HepG2 (cell line): ENCODE results near the gene CIAPIN1. TPM values are rescaled to one million over a fixed set of nuclear protein-coding genes. Genes with fewer than 3 reads are reported as not detected.

Source experiments
- ASH2L ChIP-seq: fragments of 300-600, 200-600 bp; sonication (generic); IDR thresholded peaks from 2 replicates; pipeline ENCODE4 v1.7.0; 2017; ENCODE audit warnings: low read depth, mild to moderate bottlenecking, moderate library complexity, mixed read lengths, low read length; ENCODE audit not compliant: insufficient read length
- DMAP1 ChIP-seq: IDR thresholded peaks from 2 replicates; pipeline ENCODE4 v1.6.1; 2016
- HDAC1 ChIP-seq: sonication (generic); formaldehyde crosslinking; IDR thresholded peaks from 2 replicates; pipeline ENCODE4 v1.5.1; 2020; ENCODE audit warnings: mild to moderate bottlenecking, missing genetic modification reagents
- KLF9 ChIP-seq: IDR thresholded peaks from 2 replicates; pipeline ENCODE4 v1.6.1; 2016; ENCODE audit warnings: low read depth
- NFIC ChIP-seq: IDR thresholded peaks from 2 replicates; pipeline ENCODE4 v1.6.1; 2012; ENCODE audit warnings: mild to moderate bottlenecking, low read length, inconsistent platforms
- NR2C2 ChIP-seq: sonication (generic); formaldehyde crosslinking; IDR thresholded peaks from 2 replicates; pipeline ENCODE4 v1.4.0; 2020; ENCODE audit warnings: missing genetic modification reagents, mild to moderate bottlenecking, moderate library complexity, borderline replicate concordance
- POLR2A ChIP-seq, 2 experiments: IDR thresholded peaks; 2 replicates each; pipeline ENCODE4 v1.6.1; 2011; ENCODE audit warnings: low read depth in 2 of 2, low read length in 2 of 2, mild to moderate bottlenecking in 1 of 2, moderate library complexity in 1 of 2; ENCODE audit not compliant: insufficient read depth in 1 of 2
- POLR2AphosphoS5 ChIP-seq: IDR thresholded peaks from 2 replicates; pipeline ENCODE4 v1.6.1; 2012; ENCODE audit warnings: low read depth, low read length
- SALL1 ChIP-seq: sonication (generic); formaldehyde crosslinking; IDR thresholded peaks from 2 replicates; pipeline ENCODE4 v1.8.0; 2022; ENCODE audit warnings: mild to moderate bottlenecking, missing genetic modification reagents
- SATB2 ChIP-seq: sonication (generic); formaldehyde crosslinking; IDR thresholded peaks from 2 replicates; pipeline ENCODE4 v1.5.0; 2020; ENCODE audit warnings: missing genetic modification reagents
- SOX13 ChIP-seq, 3 experiments: fragments of 450-650 bp in 1 of 3; sonication (generic) in 1 of 3; formaldehyde crosslinking in 1 of 3; IDR thresholded peaks in 2 of 3; conservative IDR thresholded peaks in 1 of 3; 2 replicates each; pipeline versions ENCODE4 v1.5.0 to v1.6.1; 2016 to 2020; ENCODE audit warnings: antibody characterized with exemption in 1 of 3, mild to moderate bottlenecking in 1 of 3, missing compliant biosample characterization in 1 of 3, missing genetic modification reagents in 1 of 3, moderate library complexity in 1 of 3
- ZNF12 ChIP-seq: sonication (generic); formaldehyde crosslinking; IDR thresholded peaks from 2 replicates; pipeline ENCODE4 v1.5.0; 2020; ENCODE audit warnings: missing genetic modification reagents
- ZNF354B ChIP-seq: sonication (generic); formaldehyde crosslinking; IDR thresholded peaks from 2 replicates; pipeline ENCODE4 v1.8.0; 2022; ENCODE audit warnings: mild to moderate bottlenecking, missing genetic modification reagents
- ZNF430 ChIP-seq: sonication (generic); formaldehyde crosslinking; IDR thresholded peaks from 2 replicates; pipeline ENCODE4 v1.9.0; 2021; ENCODE audit warnings: mild to moderate bottlenecking, missing genetic modification reagents
- ZNF616 ChIP-seq: sonication (generic); formaldehyde crosslinking; IDR thresholded peaks from 2 replicates; pipeline ENCODE4 v1.5.0; 2020; ENCODE audit warnings: low read depth, mild to moderate bottlenecking, missing genetic modification reagents
- ZNF652 ChIP-seq: IDR thresholded peaks from 2 replicates; pipeline ENCODE4 v1.6.1; 2016; ENCODE audit warnings: low read depth, borderline replicate concordance
- ZNF672 ChIP-seq: sonication (generic); formaldehyde crosslinking; IDR thresholded peaks from 2 replicates; pipeline ENCODE4 v1.8.1; 2022; ENCODE audit warnings: missing genetic modification reagents
- ZNF766 ChIP-seq: sonication (generic); formaldehyde crosslinking; IDR thresholded peaks from 2 replicates; pipeline ENCODE4 v1.5.0; 2020; ENCODE audit warnings: missing genetic modification reagents, borderline replicate concordance
- ZZZ3 ChIP-seq: sonication (generic); formaldehyde crosslinking; IDR thresholded peaks from 2 replicates; pipeline ENCODE4 v1.4.0; 2020; ENCODE audit warnings: missing genetic modification reagents, mild to moderate bottlenecking, borderline replicate concordance
- polyA plus RNA-seq, 8 experiments: library from polyadenylated mRNA; depleted of rRNA in 3 of 8; stranded (reverse) in 7 of 8; unstranded in 1 of 8; fragments of >200 nt; fragmentation: Illumina TruSeq in 4 of 8; extraction: Trizol in 4 of 8; gene quantifications; 2 replicates each; pipeline versions ENCODE4 v1.2.1 to v1.2.3, GENCODE V29; 2011 to 2016; ENCODE audit warnings: low read depth in 4 of 8, missing spikeins in 1 of 8, mixed read lengths in 1 of 8; ENCODE audit not compliant: insufficient read depth in 1 of 8
- total RNA-seq, 5 experiments: library from RNA; depleted of rRNA; stranded (reverse); fragments of >200 nt; fragmentation: Illumina TruSeq; extraction: Trizol; gene quantifications; 2 replicates each; pipeline ENCODE4 v1.2.3, GENCODE V29; 2016; ENCODE audit warnings: low read depth in 1 of 5
- TF ChIP-seq, protein P1 (sequence below): sonication (generic); formaldehyde crosslinking; IDR thresholded peaks from 2 replicates; pipeline ENCODE4 v1.4.0; 2020; ENCODE audit warnings: missing genetic modification reagents
- TF ChIP-seq, protein P2 (sequence below): sonication (generic); formaldehyde crosslinking; IDR thresholded peaks from 2 replicates; pipeline ENCODE4 v1.8.0; 2022; ENCODE audit warnings: mild to moderate bottlenecking, missing genetic modification reagents, moderate library complexity
- TF ChIP-seq, protein P3 (sequence below): sonication (generic); formaldehyde crosslinking; IDR thresholded peaks from 2 replicates; pipeline ENCODE4 v1.8.1; 2022; ENCODE audit warnings: mild to moderate bottlenecking, missing genetic modification reagents
- TF ChIP-seq, protein P4 (sequence below): sonication (generic); formaldehyde crosslinking; IDR thresholded peaks from 2 replicates; pipeline ENCODE4 v1.4.0; 2020; ENCODE audit warnings: missing genetic modification reagents, mild to moderate bottlenecking, borderline replicate concordance
- TF ChIP-seq, protein P5 (sequence below): sonication (generic); formaldehyde crosslinking; conservative IDR thresholded peaks from 2 replicates; pipeline ENCODE4 v1.4.0; 2020; ENCODE audit warnings: missing genetic modification reagents

CIAPIN1 gene
- total and polyA plus RNA-seq, 2 of the 13 experiments (the other 11 are each of a cell fraction or from before 2014, with no cell fraction given), result 69.3 to 89.7 TPM

DNA sequence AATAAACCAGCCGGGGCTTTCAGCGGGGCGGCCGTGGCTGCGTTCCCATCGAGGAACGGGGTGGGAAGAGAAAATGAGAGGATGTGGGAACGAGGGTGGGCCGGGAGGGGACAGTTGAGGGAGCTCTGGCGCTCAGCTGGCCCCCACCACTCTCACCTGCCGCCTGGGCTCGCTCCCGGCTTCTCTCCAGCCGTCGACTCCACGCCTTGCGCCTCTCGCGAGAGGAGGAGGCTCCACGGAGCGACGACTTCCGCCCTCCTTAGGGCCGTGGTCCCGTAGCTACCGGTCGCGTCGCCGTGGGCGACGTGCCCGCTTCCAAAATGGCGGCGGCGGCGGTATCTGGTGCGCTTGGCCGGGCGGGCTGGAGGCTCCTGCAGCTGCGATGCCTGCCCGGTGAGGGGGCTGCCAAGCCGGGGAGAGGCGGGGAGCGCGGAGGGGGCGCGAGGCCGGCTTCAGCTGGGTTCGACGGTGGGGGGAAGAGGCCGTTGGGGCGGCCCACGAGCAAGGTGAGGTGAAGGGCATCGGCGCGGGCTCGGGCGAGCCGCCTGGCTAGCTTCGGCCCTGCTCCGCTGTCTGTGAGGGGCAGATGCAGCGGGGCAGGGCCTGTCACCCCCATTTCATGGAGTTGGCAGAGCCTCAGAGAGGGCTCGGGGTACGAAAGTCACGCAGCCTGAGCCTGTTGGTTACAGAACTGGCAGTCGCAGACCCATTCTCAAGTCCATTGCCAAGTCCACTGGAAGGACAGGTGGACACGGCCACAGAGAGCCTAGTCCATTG, at the start of gene CIAPIN1, which contains the start of gene COQ9 (continued):
- TF ChIP-seq, protein P1, sequence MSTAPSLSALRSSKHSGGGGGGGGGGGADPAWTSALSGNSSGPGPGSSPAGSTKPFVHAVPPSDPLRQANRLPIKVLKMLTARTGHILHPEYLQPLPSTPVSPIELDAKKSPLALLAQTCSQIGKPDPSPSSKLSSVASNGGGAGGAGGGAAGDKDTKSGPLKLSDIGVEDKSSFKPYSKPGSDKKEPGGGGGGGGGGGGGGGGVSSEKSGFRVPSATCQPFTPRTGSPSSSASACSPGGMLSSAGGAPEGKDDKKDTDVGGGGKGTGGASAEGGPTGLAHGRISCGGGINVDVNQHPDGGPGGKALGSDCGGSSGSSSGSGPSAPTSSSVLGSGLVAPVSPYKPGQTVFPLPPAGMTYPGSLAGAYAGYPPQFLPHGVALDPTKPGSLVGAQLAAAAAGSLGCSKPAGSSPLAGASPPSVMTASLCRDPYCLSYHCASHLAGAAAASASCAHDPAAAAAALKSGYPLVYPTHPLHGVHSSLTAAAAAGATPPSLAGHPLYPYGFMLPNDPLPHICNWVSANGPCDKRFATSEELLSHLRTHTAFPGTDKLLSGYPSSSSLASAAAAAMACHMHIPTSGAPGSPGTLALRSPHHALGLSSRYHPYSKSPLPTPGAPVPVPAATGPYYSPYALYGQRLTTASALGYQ (CRISPR knock-in tag), result peak; percentile 56; the same call in 1 of the 2 replicates
- TF ChIP-seq, protein P2, sequence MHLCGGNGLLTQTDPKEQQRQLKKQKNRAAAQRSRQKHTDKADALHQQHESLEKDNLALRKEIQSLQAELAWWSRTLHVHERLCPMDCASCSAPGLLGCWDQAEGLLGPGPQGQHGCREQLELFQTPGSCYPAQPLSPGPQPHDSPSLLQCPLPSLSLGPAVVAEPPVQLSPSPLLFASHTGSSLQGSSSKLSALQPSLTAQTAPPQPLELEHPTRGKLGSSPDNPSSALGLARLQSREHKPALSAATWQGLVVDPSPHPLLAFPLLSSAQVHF (CRISPR knock-in tag), result peak; percentile 90; the same call in 1 of the 2 replicates
- TF ChIP-seq, protein P3, sequence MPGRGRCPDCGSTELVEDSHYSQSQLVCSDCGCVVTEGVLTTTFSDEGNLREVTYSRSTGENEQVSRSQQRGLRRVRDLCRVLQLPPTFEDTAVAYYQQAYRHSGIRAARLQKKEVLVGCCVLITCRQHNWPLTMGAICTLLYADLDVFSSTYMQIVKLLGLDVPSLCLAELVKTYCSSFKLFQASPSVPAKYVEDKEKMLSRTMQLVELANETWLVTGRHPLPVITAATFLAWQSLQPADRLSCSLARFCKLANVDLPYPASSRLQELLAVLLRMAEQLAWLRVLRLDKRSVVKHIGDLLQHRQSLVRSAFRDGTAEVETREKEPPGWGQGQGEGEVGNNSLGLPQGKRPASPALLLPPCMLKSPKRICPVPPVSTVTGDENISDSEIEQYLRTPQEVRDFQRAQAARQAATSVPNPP (CRISPR knock-in tag), result 0 out of 2 replicates have a peak, but pooled peaks have one; percentile 50
- peak; percentile 91 for TF ChIP-seq NR2C2 (CRISPR knock-in tag)
- TF ChIP-seq ZZZ3 (CRISPR knock-in tag), result peak; percentile 96
- 0 out of 2 replicates have a peak, but pooled peaks have one; percentile 52 for TF ChIP-seq KLF9 (CRISPR knock-in tag)
- peak; percentile 89 for TF ChIP-seq SALL1 (CRISPR knock-in tag)
- TF ChIP-seq ZNF354B (CRISPR knock-in tag), result 0 out of 2 replicates have a peak, but pooled peaks have one; percentile 4
- TF ChIP-seq ZNF430 (CRISPR knock-in tag), result peak; percentile 100
- TF ChIP-seq ZNF766, result peak; percentile 79
- no peak for TF ChIP-seq ZNF672 (CRISPR knock-in tag)
- TF ChIP-seq DMAP1 (CRISPR knock-in tag), result peak; percentile 97
- TF ChIP-seq POLR2AphosphoS5, result peak; percentile 91
- TF ChIP-seq HDAC1, result peak; percentile 99
- peak; percentile 90 to 92; a peak in 3 of 4 replicates for TF ChIP-seq POLR2A (IDR thresholded peaks at IDR 0.05; ENCODE audit: insufficient read depth in 1 of 2, low read depth in 2 of 2, low read length in 2 of 2)
- peak; percentile 55; the same call in 1 of the 2 replicates for TF ChIP-seq ZNF12 (CRISPR knock-in tag)
- TF ChIP-seq SATB2, result no peak
- no peak for TF ChIP-seq NFIC
- TF ChIP-seq, protein P4, sequence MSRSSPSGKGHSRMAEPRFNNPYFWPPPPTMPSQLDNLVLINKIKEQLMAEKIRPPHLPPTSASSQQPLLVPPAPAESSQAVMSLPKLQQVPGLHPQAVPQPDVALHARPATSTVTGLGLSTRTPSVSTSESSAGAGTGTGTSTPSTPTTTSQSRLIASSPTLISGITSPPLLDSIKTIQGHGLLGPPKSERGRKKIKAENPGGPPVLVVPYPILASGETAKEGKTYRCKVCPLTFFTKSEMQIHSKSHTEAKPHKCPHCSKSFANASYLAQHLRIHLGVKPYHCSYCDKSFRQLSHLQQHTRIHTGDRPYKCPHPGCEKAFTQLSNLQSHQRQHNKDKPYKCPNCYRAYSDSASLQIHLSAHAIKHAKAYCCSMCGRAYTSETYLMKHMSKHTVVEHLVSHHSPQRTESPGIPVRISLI, result peak; percentile 45; the same call in 1 of the 2 replicates
- TF ChIP-seq, protein P5, sequence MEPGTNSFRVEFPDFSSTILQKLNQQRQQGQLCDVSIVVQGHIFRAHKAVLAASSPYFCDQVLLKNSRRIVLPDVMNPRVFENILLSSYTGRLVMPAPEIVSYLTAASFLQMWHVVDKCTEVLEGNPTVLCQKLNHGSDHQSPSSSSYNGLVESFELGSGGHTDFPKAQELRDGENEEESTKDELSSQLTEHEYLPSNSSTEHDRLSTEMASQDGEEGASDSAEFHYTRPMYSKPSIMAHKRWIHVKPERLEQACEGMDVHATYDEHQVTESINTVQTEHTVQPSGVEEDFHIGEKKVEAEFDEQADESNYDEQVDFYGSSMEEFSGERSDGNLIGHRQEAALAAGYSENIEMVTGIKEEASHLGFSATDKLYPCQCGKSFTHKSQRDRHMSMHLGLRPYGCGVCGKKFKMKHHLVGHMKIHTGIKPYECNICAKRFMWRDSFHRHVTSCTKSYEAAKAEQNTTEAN (CRISPR knock-in tag), result no peak
- no peak for TF ChIP-seq ZNF652 (CRISPR knock-in tag)
- no peak for TF ChIP-seq SOX13 (IDR thresholded peaks at IDR 0.05)
- TF ChIP-seq SOX13 (CRISPR knock-in tag; conservative IDR thresholded peaks at IDR 0.05 in 1 of 2, IDR thresholded peaks at IDR 0.05 in 1 of 2), result peak in 1 of 2 experiments; percentile 52; a peak in 2 of 4 replicates
- peak; percentile 79; the same call in 1 of the 2 replicates for TF ChIP-seq ZNF616 (CRISPR knock-in tag)
- TF ChIP-seq ASH2L, result peak; percentile 90
